Stimulated activated CD8-positive, alpha-beta memory T cell treated with anti-CD3 and anti-CD28 coated beads, Interleukin-4, amount 100 ng/mL, for 24 hours (primary cell): ENCODE results near the gene CDON.
"Not testable (repeated sequence)": the region's sequence is repeated elsewhere in the genome, so short reads cannot be mapped to it uniquely, and the experiment has no call there.

ENCODE experiments used
- DNase-seq: peaks from one replicate; pipeline ENCODE4 v3.0.0-alpha.2; 2020; ENCODE audit warnings: low read depth

CDON gene

DNA sequence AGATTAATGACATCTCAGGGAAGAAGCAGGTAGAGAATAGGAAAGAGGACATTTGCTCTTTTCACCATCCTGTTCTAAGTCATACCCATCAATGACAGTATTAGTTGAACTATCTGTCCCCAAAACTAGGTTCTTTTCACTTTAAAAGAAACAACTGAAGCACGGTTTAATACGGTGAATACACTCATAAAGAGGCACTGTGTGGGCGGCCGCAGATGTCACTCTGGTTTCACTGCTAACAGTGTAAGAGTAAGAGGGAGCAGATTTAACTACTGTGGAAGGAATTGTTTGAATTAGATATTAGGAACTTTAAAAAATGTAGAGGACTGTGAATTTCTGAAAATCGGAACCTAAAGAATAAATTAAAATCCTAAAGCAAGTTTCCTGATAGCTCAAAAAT, 67.4 kb downstream of the CDON start:
- DNase-seq: peak; percentile 12

DNA sequence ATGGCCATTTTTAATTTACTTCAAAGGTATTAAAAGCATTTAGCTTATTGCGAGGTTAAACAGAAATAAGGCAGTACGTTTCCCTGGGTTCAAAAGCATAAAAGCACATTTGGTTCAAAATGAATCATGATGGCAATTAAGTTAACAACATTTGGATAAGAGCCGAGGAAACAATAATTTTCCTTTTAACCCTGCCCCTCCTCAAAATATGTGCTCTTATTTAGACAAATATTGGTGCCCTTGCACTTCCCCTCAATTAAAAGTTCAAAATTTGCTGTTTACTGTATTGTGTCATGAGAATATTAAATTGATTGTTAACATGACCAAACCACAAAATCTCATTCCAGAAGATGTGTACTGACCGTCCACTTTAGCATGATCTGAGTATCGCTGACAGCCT, 68.2 kb downstream of the CDON start:
- DNase-seq: no peak

DNA sequence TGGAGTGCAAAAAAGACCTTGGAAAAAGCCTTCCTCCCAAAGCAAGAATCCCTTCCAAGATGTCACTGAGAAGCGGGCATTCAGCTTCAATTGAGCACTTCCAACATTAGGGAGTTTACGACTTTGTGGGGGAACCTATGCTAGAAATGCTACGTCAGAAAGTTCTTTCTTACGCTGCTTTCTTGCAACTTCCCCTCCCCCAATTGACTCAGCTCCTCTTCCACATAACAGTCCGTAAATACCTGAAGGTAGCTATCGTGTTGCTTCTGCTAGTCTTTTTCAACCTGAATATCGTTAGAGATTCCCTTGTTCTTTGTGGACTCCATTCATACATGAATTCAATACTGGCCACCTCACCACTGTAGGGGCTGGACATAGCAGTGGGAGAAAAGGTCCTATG, 69.8 kb downstream of the CDON start:
- DNase-seq: no peak

DNA sequence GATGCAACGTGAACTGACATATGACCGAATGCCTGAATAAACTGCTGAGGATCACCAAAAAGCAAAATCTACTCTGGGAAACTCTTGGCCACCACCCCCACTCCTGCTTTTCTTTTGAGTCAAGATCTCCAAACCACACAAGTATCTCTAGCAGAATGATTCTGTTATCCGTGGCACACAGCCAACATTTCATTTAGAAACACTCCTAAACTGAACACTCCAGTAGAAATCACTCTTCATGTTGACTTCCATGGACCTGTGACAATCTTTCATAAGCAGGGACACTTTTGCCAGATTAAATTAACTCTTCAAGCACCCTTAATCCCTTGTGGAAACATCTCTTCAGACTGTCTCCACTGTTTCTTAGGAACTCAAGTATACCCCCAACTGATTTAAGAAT, 72.4 kb downstream of the CDON start:
- no peak for DNase-seq

DNA sequence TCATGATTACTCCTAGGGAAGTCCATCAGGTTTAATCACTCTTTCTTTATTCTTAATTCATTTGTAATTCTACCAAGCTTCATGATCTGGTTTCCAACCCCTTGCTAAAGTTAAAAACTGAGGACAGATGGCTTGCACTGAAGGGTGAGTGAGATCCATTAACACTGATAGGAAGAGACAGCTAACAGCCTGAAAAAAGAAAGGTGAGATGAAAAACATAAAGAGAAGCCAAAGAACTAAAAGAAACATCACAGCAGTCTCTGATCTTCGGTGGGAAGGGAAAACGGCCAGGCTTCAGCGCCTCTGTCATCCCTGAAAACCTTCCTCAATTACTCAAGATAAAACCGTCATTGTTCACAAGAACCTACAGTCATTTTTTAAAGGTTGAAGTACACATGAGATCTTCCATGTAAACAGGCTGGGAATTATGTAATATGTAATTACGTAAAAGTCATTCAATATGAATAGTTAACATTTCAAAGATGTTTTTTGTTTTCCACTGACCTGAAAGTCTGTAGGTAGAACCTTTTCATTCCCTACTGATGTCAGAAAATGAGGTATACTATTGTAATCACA, 75.5 kb downstream of the CDON start:
- no peak for DNase-seq

DNA sequence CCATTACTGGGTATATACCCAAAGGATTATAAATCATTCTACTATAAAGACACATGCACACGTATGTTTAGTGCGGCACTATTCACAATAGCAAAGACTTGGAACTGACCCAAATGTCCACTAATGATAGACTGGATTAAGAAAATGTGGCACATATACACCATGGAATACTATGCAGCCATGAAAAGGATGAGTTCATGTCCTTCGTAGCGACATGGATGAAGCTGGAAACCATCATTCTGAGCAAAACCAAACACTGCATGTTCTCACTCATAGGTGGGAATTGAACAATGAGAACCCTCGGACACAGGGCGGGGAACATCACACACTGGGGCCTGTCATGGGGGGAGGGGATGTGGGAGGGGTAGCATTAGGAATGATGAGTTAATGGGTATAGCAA, 76.7 kb downstream of the CDON start:
- not testable (repeated sequence) for DNase-seq

DNA sequence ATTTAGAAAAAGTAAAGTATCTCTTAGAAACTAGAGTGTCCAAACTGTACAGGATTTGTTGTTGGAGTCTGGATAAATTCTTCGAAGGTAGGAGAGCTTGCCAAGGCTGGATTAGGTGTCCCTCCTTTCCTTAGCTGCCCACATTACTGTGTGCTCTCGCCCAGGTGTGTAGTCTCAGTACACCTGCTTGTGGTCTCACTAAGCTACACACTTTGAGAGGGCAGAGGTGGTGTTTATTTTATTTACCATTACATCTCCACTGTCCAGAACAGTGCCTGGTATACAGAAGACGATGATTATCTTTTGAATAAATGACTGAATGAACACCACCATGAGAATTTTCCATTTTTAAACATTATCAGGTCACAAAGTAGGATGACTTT, 80.3 kb downstream of the CDON start:
- no peak for DNase-seq

DNA sequence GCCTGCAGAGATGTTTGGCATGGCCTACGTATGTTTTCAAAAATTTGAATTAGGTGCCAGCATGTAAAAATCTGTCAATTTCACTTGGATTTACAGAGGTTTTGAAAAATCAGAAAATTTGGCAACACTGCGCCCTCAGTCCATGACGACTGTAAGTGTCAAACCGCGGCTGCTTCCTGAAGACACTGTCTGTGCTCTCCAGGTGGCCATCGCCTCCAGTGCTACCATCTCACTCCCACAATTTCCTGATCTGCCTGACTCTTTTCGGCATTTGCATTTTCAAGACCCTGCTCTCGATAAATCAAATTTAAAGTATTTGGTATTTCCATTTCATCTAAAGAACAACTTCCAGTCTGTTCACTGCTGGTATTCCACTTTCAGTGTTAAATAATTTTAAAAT, 82.2 kb downstream of the CDON start:
- no peak for DNase-seq

DNA sequence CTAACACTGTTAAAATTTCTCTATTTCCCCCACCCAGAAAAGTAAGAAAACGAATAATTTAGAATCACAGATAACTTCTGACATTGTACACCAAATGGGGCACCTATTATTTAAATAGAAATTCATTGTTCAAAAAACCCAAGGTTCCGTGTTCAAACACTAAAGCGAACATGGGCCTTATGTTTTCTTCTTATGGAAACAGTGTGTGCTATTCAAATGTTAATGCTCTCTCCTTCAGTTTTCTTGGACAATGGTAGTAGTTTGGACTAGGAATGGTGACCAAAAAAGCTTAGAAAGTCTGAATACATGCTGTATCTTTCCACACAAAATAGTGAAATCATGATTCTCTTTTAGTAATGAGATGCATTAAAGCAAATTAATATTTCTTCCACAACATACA, 83.2 kb downstream of the CDON start:
- no peak for DNase-seq

DNA sequence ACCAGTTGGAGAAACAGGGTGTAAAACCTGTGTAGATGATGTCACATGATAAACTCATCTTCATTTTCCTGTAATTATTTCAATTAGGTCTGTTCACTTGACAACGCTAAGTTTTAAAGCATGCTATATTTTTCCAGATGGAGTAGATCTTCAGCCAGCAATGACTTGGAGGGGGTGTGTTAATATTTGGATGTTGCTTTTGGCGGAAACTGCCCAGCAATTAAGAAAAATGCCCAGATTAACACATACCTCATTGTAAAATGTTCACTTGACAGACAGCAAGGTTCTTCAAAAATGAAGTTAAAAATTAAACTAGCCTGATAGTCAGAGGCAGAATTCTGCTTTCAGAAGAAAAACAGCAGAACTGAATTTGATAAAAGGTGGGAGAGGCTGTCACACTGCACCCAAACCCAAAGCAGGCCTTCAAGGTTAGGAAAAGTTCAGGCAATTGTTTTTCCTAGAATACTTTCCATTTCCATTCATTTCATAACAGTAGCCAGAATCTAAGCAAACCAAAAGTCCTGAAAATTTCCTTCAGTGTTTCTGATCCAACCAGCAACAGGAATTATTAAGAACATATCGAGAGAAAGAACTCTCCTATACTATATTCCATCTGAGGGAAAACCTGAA, 83.8 kb downstream of the CDON start:
- no peak for DNase-seq

DNA sequence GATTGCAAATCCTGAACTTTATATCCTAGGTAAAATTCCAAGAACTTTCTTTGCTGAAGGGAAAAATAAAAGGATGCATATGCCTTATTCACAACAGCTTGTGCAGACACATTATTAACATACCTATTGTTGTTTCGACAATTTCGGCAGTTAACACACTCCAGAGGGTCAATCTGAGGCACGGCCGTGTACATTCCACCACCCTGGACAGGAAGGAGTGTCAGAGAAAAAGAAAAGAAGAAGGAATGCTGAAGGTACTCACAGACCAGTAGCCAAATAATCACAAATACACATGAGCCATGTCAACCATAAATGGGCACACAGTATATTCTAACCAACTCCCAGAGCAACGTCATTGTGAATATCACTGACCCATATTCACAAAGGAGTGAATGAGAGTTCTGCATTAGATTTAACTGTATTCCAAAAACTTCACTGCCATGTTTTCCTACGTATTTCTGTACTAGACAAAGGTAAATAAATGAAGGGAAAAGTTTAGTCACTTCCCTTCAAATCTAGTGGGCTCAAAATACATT, 84.4 kb downstream of the CDON start:
- DNase-seq: no peak

DNA sequence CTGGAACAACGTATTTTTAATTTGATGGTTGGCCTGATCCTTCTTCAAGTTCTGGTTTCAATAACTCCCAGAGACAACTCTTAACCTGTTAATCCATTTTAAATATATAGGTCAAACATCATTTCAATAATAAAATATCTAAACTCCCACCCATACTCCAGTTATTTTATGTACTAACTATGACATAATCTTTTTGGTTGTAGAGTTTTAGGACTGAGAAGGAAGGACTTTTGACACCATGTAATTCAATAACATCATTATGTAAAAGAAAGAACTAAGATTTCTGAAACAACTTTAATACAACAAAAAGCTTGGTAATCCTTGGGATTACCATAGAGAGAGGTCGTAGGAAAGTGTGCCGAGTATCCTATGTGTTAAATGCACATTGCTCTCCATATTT, 85.3 kb downstream of the CDON start:
- no peak for DNase-seq

DNA sequence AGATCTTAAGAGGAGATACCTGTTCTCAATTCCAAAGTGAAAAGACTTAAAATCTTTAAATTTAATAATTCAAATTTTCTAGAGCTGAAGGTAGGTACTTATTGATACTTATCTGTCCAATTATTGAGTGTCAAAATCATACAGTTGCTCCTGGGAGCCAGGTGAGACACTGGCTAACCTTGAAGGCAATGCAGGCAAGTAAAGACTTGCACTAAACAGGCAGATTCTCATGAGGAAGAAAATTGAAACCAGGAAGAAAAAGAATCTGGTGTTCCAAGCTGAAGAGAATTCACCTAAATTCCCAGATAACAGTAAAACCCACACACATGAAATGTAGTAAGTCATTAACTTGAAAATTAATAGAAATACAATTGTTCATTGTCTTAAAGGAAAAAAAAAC, 86.5 kb downstream of the CDON start:
- DNase-seq: no peak

DNA sequence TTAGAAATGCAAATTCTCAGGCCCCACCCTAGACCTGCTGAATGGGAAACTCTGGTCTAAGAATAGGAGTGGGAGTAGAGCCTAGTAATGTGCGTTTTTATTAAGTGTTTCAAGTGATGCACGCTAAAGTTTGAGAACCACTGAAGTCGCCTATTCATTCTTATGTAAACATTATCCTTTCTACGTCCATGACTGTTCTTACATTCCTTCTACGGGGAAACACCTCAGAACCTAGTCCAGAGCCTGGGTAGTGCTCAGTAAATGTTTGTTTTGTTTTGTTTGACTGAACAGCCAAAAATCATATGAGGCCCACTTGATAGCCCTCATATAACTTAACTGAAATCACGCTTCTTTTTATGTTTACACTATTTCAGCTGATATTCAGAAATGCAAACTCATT, 87.0 kb downstream of the CDON start:
- DNase-seq: no peak

DNA sequence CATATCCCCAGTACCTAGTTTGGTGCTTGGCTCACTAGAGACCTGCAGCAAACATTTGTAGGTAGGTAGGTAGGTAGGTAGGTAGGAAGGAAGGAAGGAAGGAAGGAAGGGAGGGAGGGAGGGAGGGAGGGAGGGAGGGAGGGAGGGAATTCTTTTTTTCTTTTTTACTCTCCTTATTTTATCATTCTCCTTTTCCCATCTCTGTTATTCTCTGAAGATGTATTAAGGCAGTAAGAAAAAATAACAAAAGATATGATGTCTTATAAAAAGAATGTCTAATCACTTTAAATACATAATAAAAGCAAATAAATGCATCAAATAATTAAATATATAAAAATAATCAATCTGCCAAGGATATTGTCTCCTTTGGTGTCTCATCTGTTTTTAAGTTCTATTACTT, 88.4 kb downstream of the CDON start:
- no peak for DNase-seq

DNA sequence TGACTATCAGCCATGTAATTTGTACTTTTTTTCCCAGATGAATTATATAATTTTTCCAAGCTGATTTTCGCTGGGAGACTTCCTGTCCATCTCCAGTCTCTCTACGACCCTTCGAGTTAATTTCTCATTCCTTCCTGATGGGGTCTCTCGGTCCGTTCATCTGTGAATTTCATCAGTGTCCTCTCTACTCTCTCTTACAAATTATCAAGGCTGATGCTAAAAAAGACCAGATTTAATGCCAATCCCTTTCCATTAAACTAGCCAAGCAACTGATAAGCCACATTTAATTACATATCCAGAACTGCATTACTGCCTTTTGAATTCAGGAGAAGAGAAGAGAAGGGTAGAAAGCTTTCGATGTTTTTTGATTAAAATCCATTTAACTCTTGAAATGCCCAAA, 91.0 kb downstream of the CDON start:
- no peak for DNase-seq

DNA sequence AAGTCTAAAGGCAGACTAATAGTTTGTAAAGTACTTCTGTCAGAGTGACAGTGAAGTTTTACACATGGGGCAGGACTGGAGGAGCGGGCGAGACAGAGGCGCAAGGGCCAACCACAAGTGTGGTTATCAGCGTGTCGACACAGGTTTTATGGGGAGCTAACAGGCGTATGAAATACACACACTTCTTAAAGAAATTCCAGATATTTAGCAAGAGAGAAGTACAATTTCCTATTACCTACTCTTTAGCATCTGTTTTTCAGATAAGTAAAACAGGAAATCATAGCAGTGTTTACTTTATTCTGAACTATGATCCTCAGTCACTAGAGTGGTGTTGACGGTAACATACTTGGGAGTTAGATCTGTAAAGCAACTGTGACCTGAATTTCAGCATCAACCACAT, 94.3 kb downstream of the CDON start:
- DNase-seq: no peak

DNA sequence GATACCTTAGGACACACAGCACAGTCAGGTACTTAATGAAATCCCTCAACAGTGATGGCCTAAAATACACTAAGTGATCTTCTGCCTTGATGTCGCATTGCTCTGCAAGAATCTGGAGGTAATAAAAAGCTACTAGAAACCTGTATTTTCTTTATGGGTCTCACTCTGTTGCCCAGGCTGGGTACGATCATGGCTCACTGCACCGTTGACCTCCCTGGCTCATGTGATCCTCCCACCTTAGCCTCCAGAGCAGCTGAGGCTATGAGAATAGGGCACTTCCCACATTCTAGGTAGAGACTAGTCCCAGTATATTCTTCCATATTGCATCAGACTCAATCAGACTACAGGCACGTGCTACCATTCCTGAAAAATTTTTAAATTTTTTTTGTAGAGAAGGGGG, 95.2 kb downstream of the CDON start:
- DNase-seq: no peak

DNA sequence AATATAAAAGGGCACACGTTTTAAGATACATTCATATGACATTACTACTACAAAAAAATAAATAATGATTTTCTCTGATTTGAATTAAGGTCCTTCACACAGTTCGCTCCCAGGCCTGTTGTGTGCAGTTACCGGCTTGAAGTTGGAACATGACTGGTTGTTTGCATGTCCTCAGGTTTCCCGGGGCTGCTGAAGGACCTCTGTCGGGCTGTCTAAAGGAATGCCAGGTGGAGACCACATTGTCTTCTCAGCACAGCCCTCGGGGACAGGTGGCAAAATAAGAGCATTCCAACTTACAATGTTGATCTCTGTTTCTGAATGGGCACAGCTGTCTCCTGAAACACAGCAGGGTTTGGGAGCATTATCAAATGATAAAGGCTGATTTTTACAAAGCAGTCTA, 101.9 kb downstream of the CDON start:
- DNase-seq: no peak

DNA sequence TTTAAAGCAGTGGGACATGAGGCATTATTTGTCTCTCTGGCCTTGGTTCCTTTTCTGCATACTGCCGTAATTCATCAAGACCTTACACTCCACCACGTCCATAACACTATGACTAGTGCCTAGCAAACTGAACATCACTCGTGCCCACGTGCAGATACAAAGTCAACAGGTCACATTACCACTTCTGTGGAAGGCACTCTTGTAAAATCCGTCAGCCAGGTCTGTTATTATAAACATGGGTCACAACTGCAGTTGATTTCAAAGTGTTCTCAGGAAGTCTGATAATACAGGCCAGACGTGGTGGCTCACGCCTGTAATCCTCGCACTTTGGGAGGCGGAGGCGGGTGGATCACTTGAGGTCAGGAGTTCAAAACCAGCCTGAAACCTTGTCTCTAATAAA, 102.7 kb downstream of the CDON start:
- DNase-seq: no peak

DNA sequence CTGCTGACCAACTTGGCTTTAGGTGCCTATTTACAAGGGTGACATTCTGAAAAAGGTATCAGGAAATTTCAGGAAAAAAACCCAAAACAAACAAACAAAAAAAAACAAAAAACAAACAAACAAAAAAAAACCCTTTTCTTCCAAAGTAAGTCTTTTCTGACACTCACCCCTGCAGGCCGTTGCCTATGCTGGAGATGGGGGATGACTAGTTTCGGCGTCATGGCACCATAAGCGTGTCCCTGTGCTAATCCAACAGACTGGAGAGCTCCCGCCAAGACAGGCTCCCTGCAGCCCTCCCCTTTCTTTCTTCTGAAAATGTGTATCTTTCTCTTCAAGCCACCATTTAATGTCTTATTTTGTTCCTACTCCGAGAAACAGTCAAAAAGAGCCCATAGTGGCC, 103.2 kb downstream of the CDON start:
- no peak for DNase-seq

DNA sequence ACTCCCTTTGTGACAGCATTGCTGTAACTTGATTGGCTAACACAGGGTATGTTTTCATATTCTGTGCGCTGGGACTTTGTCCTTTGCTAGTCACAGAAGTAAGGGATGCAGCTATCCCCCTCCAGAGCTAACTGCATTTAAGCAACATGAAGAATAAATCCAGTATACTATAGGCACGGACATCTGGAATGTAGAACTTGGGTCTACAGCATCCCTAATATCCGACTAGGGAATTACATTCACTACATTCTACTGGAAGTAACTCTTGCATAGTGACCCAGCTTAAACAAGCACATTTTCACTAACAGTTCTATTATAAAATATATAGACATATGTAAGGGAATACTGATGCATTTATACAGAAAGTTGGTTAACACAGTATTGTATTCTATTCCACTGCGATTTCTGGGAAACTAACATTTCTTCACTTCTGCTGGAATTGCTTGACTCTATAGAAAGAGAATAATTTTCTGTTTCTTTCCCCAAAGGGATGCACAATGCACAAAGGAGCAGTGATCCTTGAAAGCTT, 103.7 kb downstream of the CDON start:
- no peak for DNase-seq

DNA sequence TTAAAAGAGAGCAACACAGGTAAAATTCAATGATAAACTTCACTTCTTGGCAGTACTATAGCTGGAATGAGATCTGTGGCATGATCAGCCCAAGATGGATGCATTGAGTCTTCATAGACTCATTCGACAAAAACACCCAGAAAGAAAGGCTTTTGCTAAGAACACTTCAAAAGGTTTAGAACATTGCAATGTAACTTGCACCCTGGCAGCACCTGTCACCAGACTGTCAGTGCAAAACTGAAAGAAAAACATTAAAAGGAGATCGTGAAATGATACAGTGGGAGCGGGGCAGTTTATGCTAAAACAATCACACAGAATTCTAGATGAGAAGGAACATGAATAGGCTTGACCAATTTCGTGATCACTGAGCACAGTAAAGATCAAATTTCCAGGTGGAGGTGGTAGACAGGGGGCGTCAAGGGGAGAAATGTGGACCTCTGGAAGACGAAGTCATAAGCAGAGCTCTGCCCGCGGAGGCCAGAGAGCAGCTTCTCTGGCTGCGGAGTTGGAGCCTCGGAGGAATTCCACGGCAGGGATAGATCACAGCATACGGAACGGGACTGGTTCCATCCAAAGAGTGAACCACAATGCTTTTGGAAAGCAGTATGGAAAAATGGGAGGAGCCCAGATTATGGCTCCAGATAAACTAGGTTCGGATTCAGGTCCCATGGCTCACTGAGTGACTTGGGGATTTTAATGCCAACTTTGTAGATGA, 104.9 kb downstream of the CDON start:
- DNase-seq: no peak
